Measurements from ENCODE around the gene LRP3.

DNA sequence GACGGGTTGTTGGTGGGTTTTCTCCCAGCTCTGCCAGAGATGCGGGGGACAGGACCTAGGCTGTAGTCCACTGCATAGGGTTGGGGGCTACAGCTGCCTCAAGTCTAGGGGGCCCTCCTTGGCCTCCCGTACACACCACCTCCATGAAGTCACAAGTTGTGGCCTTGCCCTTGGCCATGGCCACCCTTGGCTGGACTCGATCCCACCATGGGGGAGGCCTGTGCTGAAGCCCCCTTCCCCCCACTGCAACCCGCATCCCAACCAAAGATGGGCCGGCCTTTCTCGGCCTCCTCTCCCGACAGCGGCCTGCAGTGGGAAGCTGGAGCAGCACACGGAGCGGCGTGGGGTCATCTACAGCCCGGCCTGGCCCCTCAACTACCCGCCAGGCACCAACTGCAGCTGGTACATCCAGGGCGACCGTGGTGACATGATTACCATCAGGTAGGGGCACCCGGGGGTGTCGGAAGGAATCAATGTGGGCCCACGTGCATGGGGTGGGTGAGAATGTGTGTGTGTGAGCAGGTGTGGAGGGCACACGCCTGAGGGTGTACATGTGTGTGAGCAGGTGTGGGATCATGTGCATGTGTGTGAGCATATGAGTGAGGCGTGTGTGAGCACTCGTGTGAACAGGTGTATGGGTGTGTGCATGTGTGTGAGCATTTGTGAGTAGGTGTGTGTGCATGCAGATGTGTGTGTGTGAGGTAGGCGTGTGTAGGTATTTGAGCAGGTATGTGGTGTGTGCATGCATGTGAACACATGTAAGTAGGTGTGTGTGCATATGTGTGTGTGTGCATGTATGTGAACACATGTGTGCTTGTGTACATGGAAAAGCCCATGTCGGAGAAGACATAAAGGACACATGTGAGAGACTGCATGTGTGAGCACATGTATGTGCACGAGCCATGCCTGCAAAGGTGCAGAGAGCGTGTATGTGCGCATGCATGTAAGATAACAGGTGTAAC is 8.7 kb downstream of the LRP3 start:
- TF ChIP-seq RAD21 (IDR thresholded peaks at IDR 0.05; ENCODE audit: low read depth): no peak
- no peak for TF ChIP-seq EZH2 (IDR thresholded peaks at IDR 0.05)
- TF ChIP-seq, protein P1, sequence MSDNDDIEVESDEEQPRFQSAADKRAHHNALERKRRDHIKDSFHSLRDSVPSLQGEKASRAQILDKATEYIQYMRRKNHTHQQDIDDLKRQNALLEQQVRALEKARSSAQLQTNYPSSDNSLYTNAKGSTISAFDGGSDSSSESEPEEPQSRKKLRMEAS (IDR thresholded peaks at IDR 0.05): no peak
- TF ChIP-seq, protein P2, sequence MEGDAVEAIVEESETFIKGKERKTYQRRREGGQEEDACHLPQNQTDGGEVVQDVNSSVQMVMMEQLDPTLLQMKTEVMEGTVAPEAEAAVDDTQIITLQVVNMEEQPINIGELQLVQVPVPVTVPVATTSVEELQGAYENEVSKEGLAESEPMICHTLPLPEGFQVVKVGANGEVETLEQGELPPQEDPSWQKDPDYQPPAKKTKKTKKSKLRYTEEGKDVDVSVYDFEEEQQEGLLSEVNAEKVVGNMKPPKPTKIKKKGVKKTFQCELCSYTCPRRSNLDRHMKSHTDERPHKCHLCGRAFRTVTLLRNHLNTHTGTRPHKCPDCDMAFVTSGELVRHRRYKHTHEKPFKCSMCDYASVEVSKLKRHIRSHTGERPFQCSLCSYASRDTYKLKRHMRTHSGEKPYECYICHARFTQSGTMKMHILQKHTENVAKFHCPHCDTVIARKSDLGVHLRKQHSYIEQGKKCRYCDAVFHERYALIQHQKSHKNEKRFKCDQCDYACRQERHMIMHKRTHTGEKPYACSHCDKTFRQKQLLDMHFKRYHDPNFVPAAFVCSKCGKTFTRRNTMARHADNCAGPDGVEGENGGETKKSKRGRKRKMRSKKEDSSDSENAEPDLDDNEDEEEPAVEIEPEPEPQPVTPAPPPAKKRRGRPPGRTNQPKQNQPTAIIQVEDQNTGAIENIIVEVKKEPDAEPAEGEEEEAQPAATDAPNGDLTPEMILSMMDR (IDR thresholded peaks at IDR 0.05 in 2 of 3, conservative IDR thresholded peaks at IDR 0.05 in 1 of 3; ENCODE audit: borderline replicate concordance in 1 of 3, insufficient read depth in 1 of 3, low read depth in 2 of 3, low read length in 2 of 3): no peak
- TF ChIP-seq JUND (IDR thresholded peaks at IDR 0.05): no peak
- TF ChIP-seq POLR2A (IDR thresholded peaks at IDR 0.05; ENCODE audit: borderline replicate concordance, extremely low read depth, insufficient read depth, insufficient read length): no peak
- TF ChIP-seq POLR2AphosphoS5 (IDR thresholded peaks at IDR 0.05; ENCODE audit: low read depth, low read length): no peak
- TF ChIP-seq, protein P3, sequence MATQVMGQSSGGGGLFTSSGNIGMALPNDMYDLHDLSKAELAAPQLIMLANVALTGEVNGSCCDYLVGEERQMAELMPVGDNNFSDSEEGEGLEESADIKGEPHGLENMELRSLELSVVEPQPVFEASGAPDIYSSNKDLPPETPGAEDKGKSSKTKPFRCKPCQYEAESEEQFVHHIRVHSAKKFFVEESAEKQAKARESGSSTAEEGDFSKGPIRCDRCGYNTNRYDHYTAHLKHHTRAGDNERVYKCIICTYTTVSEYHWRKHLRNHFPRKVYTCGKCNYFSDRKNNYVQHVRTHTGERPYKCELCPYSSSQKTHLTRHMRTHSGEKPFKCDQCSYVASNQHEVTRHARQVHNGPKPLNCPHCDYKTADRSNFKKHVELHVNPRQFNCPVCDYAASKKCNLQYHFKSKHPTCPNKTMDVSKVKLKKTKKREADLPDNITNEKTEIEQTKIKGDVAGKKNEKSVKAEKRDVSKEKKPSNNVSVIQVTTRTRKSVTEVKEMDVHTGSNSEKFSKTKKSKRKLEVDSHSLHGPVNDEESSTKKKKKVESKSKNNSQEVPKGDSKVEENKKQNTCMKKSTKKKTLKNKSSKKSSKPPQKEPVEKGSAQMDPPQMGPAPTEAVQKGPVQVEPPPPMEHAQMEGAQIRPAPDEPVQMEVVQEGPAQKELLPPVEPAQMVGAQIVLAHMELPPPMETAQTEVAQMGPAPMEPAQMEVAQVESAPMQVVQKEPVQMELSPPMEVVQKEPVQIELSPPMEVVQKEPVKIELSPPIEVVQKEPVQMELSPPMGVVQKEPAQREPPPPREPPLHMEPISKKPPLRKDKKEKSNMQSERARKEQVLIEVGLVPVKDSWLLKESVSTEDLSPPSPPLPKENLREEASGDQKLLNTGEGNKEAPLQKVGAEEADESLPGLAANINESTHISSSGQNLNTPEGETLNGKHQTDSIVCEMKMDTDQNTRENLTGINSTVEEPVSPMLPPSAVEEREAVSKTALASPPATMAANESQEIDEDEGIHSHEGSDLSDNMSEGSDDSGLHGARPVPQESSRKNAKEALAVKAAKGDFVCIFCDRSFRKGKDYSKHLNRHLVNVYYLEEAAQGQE (IDR thresholded peaks at IDR 0.05; ENCODE audit: low read depth): no peak
- no peak for TF ChIP-seq SRF (IDR thresholded peaks at IDR 0.05; ENCODE audit: low read depth)
- TF ChIP-seq ZFX (IDR thresholded peaks at IDR 0.05): no peak
- TF ChIP-seq SP1 (IDR thresholded peaks at IDR 0.05; ENCODE audit: low read depth): no peak
- no peak for TF ChIP-seq EZH2phosphoT487 (IDR thresholded peaks at IDR 0.05; ENCODE audit: borderline replicate concordance)
- TF ChIP-seq ZNF274 (IDR thresholded peaks at IDR 0.05; ENCODE audit: low read depth, low read length): no peak
- TF ChIP-seq SIN3A (IDR thresholded peaks at IDR 0.05; ENCODE audit: low read depth): no peak

All from HCT116 (cell line).